SW 1271 (cell line): Measurements from ENCODE around the gene TIMM17B.

Experiments
- DNase-seq, 2 experiments: peaks; one replicate each; lab custom pipeline; 2025; lab: John Stamatoyannopoulos, UW

Gene TIMM17B

GRCh38 chrX:48897625-48898306 lies at the start of gene TIMM17B, which contains the start of gene PQBP1:
Gene TIMM17B, minus strand, starts transcription at chrX:48897768. Its CDS starts 19 bp downstream, at chrX:48897749.
Gene PQBP1, plus strand, starts transcription at chrX:48897930. Its CDS starts 580 bp downstream, at chrX:48898510.
- peak; percentile 49 to 81 for DNase-seq

GRCh38 chrX:48945517-48946348 lies 48.2 kb upstream of the TIMM17B start:
- peak in 1 of 2 experiments; percentile 11 for DNase-seq

- DNase-seq: no peak
Measured at GRCh38 chrX:48942895-48943294, 45.3 kb upstream of the TIMM17B start.

GRCh38 chrX:48940404-48940955 lies 42.9 kb upstream of the TIMM17B start:
- DNase-seq: no peak

GRCh38 chrX:48939524-48940228 lies 42.1 kb upstream of the TIMM17B start:
- no peak for DNase-seq

- DNase-seq: no peak
Measured at GRCh38 chrX:48938721-48939425, 41.3 kb upstream of the TIMM17B start.

- DNase-seq: no peak
Measured at GRCh38 chrX:48937054-48937907, 39.7 kb upstream of the TIMM17B start.

GRCh38 chrX:48936429-48937053 lies 39.0 kb upstream of the TIMM17B start:
- DNase-seq: no peak

- DNase-seq: no peak
Measured at GRCh38 chrX:48935301-48935670, 37.7 kb upstream of the TIMM17B start.

GRCh38 chrX:48934581-48935300 lies 37.2 kb upstream of the TIMM17B start:
- no peak for DNase-seq

- no peak for DNase-seq
Measured at GRCh38 chrX:48933757-48934156, 36.2 kb upstream of the TIMM17B start.

GRCh38 chrX:48927736-48928382 lies 30.3 kb upstream of the TIMM17B start:
- no peak for DNase-seq

- no peak for DNase-seq
Measured at GRCh38 chrX:48927123-48927522, 29.6 kb upstream of the TIMM17B start.

GRCh38 chrX:48924270-48924669 lies 26.7 kb upstream of the TIMM17B start:
- no peak for DNase-seq

GRCh38 chrX:48923771-48924170 lies 26.2 kb upstream of the TIMM17B start:
- no peak for DNase-seq

GRCh38 chrX:48920718-48921104 lies 23.1 kb upstream of the TIMM17B start:
- DNase-seq: no peak

GRCh38 chrX:48919947-48920717 lies 22.6 kb upstream of the TIMM17B start:
- no peak for DNase-seq

- DNase-seq: no peak
Measured at GRCh38 chrX:48919360-48919841, 21.8 kb upstream of the TIMM17B start.
